ENCODE results near the gene EYS. TPM values are rescaled to one million over a fixed set of nuclear protein-coding genes. Genes with fewer than 3 reads are reported as not detected.

The EYS gene
- total and polyA plus RNA-seq, 7 donors: 0.07 to 0.46 TPM; not detected in 5

DNA sequence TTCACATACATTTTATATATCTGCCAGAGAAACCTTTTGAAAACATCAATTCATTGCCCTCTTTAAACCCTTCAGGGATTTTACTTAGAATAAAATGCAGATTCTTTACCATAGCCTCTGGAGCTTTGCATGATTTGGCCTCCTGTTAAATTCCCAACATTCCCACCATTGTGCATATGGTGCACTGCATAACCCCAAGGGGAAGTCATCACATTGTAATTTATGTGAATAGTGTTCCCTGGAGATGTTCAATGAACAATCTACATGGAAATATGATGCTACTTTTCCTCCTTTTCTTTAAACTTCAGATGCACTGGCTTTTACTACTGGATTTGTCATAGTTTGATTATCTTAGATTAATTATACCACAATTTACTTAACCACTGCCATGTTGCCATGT, 1976.7 kb downstream of the EYS start:
- intact Hi-C loops (cut with DNase I): no loop called here
- TF ChIP-seq POLR2A (IDR thresholded peaks at IDR 0.05): no peak
- no peak for TF ChIP-seq EP300 (IDR thresholded peaks at IDR 0.05)
- no peak for TF ChIP-seq POLR2AphosphoS5 (IDR thresholded peaks at IDR 0.05)
- TF ChIP-seq, protein P1, sequence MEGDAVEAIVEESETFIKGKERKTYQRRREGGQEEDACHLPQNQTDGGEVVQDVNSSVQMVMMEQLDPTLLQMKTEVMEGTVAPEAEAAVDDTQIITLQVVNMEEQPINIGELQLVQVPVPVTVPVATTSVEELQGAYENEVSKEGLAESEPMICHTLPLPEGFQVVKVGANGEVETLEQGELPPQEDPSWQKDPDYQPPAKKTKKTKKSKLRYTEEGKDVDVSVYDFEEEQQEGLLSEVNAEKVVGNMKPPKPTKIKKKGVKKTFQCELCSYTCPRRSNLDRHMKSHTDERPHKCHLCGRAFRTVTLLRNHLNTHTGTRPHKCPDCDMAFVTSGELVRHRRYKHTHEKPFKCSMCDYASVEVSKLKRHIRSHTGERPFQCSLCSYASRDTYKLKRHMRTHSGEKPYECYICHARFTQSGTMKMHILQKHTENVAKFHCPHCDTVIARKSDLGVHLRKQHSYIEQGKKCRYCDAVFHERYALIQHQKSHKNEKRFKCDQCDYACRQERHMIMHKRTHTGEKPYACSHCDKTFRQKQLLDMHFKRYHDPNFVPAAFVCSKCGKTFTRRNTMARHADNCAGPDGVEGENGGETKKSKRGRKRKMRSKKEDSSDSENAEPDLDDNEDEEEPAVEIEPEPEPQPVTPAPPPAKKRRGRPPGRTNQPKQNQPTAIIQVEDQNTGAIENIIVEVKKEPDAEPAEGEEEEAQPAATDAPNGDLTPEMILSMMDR (IDR thresholded peaks at IDR 0.05): no peak

DNA sequence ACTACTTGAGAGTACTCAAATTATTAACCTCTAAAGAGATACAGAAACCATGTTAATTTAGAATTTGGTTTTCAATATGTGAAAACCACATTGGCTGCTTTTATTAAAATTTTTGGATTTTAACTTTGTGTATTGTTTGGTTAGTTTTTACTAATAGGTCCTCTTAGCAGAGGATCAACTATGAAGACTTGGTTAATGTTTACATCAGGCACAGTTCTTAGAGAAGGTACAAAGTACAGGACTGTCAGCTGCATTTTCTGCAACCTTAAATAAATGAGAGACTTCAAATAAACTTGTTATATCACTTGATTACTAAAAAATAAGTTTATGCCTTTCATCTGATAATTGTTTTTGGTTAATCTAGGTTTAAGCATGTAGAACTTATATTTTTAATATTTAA, 1982.3 kb downstream of the EYS start:
- Histone ChIP-seq H3K27me3 (no peaks in the 10 kb centered on the region), H3K4me1 (no peaks in the 10 kb centered on the region), H3K27ac (no peak overlapping the region), H3K9me3 (no peaks in the 10 kb centered on the region), H3K36me3 (no peaks in the 10 kb centered on the region), H3K4me3 (no peak overlapping the region)
- TF ChIP-seq POLR2AphosphoS5 (IDR thresholded peaks at IDR 0.05) (no peak), POLR2A (IDR thresholded peaks at IDR 0.05) (no peak), EP300 (IDR thresholded peaks at IDR 0.05) (no peak)
- TF ChIP-seq, protein P1 (IDR thresholded peaks at IDR 0.05): no peak
- intact Hi-C loops (cut with DNase I): no loop called here
- no peak for DNase-seq

More for the DNA sequence above, 1976.7 kb downstream of the EYS start:
- Histone ChIP-seq H3K36me3 (no peaks in the 10 kb centered on the region), H3K27ac (no peak overlapping the region), H3K4me1 (no peaks in the 10 kb centered on the region), H3K4me3 (no peak overlapping the region), H3K9me3 (no peaks in the 10 kb centered on the region), H3K27me3 (no peaks in the 10 kb centered on the region)
- DNase-seq: no peak

DNA sequence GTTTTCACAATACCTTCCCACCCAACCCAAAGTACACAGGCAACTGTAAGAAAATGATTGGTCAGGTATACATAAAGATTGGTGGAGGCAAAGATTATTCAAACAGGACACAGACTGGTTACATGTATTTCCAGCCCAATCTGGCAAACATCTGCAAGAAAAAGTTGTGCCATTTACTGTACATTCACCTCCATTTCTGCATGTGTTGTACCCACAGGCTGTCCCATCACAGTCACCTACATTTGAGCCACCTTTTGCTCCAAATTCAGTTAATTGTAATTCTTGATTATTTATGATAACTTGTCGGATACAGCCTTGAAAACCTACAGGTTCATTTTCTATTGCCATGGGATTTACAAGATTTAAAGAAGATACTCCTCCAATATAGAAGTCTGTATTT, 1985.8 kb downstream of the EYS start:
- Histone ChIP-seq H3K4me3 (no peak overlapping the region), H3K27ac (no peak overlapping the region), H3K9me3 (no peaks in the 10 kb centered on the region), H3K4me1 (no peaks in the 10 kb centered on the region), H3K36me3 (no peaks in the 10 kb centered on the region), H3K27me3 (no peaks in the 10 kb centered on the region)
- DNase-seq: no peak
- intact Hi-C loops (cut with DNase I): no loop called here
- WGBS, 2 donors: 92 to 96% methylated on average over 1 of the region's 1 CpG
- TF ChIP-seq, protein P1 (IDR thresholded peaks at IDR 0.05): no peak
- TF ChIP-seq POLR2A (IDR thresholded peaks at IDR 0.05): no peak
- no peak for TF ChIP-seq POLR2AphosphoS5 (IDR thresholded peaks at IDR 0.05)

DNA sequence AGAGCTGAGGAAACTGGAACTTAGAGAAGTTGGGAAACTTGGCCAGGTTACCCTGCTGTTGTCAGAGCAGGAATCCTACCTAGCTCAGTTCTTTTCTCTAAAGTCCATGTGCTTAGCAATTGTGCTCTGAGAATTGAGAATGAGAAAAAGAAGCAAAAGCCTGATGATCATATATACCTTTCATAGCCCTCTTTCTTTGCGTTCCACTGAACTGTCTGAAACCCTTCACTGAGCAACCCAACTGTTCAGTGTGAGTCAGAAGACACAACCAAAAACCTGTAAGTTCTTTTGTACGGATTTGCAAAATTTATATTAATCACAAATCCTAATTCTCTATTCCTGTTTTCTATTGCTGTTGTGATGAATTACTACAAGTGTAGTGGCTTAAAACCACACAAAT, 1990.9 kb downstream of the EYS start:
- Histone ChIP-seq H3K36me3 (peaks cover 11 to 26% (median 22%) of the 10 kb centered on the region in 4 donors), H3K4me1 (no peaks in the 10 kb centered on the region), H3K27ac (no peak overlapping the region), H3K27me3 (no peaks in the 10 kb centered on the region), H3K4me3 (no peak overlapping the region), H3K9me3 (no peaks in the 10 kb centered on the region)
- TF ChIP-seq EP300 (IDR thresholded peaks at IDR 0.05): no peak
- TF ChIP-seq, protein P1 (IDR thresholded peaks at IDR 0.05): no peak
- TF ChIP-seq POLR2A (IDR thresholded peaks at IDR 0.05): no peak
- no peak for TF ChIP-seq POLR2AphosphoS5 (IDR thresholded peaks at IDR 0.05)
- 96 to 97% methylated on average over 2 of the region's 2 CpGs for WGBS, 2 donors
- intact Hi-C loops (cut with DNase I): no loop called here
- no peak for DNase-seq

DNA sequence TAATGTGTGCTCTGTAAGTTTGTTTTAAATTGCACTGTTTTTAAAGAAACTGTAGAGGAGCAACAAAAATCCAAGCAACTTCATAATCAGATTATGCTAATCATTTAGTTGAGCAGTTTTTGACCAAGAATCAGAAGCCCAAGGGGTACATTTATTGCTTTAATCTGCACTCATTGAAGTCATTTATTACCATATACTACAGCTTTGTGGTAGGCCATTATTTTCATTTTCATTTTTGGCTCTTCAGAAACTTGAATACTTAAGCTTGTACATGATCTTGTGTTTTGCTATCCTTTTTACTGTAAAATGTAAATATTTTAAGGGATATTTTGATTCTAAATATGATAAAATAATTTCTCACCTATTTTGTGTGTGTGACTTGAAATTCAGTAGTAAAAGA, 1992.9 kb downstream of the EYS start:
- no peaks in the 10 kb centered on the region for H3K27me3 ChIP-seq
- intact Hi-C loops (cut with DNase I): no loop called here
- H3K9me3 ChIP-seq: no peaks in the 10 kb centered on the region
- no peaks in the 10 kb centered on the region for H3K4me1 ChIP-seq
- no peak for DNase-seq
- TF ChIP-seq, protein P1 (IDR thresholded peaks at IDR 0.05): no peak
- TF ChIP-seq POLR2A (IDR thresholded peaks at IDR 0.05) (no peak), POLR2AphosphoS5 (IDR thresholded peaks at IDR 0.05) (no peak), EP300 (IDR thresholded peaks at IDR 0.05) (no peak)
- H3K36me3 ChIP-seq: peaks cover 11 to 47% (median 33%) of the 10 kb centered on the region in 4 donors
- H3K4me3 ChIP-seq: no peak overlapping the region
- H3K27ac ChIP-seq: no peak overlapping the region
